Anterior cingulate cortex (tissue), 58 donors: ENCODE results near the gene RUNX2.

ENCODE experiments used
- DNase-seq, 58 donors: peaks; one replicate each; lab custom pipeline; 2025; lab: John Stamatoyannopoulos, UW

RUNX2 gene

DNA sequence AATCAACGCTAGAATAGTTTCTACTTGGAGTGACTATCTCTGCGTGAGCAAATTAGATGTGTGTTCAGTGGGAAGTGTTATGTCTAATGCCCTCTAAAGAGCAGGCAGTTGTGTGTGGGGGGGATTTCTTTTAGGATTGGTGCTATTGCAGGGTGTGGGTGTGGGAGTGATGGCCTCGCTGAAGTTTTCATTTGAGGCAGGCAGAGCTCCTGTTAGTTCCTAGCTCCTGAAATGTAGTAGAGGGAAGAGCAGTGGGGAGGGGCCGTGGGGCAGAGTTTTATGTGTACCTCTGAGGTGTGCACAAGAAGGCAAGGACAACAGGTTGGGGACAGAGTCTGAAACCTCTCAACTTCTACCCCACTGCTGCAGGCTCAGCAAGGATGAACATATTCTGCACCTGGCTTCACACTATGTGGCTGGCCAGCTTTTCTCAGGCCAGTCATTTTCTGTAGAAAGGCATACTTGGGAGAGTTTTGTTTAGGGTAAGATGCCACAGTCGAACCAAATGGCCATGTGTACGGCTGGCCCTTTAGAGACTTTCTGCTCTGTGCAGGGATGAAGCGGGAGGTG is 278.8 kb downstream of the RUNX2 start:
- no peak for DNase-seq

DNA sequence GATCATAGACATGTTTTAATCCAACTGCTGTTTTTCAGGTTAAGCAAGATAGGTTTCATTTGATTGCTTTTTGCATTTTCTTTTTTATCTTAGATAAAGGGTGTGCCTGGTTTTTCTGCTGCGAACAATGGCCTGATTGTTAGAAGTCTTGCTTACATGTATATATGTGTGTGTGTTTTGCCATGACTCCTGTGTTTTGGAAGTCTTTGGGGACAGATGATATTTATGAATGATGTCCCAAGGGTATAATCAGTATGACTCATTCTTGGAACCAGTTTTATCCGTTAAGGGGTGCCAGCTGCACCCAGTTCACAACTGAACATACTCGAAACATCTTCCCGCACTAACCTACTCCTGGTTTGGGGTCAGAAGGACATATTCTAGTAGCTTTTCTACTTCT is 279.7 kb downstream of the RUNX2 start:
- no peak for DNase-seq

DNA sequence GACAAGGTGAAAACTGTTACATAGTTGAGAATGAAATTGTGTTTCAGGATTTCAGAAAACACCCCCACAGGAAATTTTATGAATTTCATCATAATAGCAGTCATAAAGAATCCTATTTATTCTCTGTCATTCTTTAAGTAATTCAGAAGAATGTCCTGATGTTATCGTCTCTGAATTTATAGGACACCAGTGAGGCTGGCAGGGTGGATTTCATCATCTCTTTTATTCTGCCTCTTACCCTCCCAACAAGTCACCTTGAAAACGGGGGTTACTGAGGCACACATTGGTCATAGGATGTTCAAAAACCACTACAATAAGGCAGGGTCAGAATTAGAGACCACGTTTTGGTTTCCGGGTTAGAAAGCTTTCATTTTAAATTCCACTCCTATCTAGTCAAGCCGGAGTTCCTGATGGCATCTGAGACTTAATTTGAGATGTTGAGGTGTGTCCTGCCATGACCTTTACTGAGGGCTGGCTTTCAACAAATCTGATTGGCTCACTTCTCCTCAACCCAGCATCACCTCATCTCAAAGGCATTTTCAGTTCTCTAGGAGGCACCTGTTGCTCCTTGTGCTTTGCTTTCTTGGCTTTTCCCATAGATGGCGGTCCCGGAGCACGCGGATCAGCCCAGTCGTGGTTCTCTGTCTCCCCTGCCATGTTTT is 280.3 kb downstream of the RUNX2 start:
- no peak for DNase-seq

DNA sequence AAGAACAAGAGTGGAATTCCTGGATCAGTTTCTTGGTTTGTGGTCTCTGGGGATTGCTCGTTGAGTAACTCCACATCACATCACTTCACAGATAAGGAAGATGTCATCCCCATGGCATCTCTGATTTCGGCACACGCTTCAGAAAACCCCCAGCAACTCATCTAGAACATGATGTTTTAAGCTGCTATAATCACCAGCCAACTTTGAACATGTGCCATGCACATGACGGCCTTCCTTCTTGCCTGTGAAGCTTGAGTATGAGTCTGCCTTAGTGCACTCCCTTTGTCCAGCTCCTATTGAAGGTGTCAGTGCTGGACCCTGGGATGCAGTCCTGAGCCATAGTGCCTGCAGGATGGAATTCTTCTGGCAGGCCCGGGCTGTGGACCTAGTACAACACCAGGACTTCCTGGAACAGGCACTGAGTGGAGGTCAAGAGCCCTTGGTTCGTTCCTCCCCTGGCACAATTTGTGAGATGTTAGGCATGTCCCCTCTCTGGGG is 281.1 kb downstream of the RUNX2 start:
- DNase-seq, result no peak

DNA sequence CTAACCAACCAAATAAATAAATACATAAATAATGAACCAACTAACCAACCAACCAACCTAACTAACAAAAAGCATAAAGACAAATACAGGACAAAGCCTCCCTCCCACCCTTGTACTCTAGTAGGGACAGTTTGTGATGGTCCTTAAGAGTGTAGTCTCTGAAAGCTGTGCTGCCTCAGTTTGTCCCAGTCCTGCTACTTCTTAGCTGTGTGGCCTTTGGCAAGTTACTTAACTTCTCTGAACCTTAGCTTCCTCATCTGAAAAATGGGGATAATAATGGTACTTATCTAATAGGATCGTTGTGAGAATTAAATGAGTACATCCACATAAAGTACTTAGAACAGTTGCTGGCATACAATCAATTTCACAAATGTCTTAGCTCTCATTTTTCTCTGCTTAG is 282.2 kb downstream of the RUNX2 start:
- no peak for DNase-seq

DNA sequence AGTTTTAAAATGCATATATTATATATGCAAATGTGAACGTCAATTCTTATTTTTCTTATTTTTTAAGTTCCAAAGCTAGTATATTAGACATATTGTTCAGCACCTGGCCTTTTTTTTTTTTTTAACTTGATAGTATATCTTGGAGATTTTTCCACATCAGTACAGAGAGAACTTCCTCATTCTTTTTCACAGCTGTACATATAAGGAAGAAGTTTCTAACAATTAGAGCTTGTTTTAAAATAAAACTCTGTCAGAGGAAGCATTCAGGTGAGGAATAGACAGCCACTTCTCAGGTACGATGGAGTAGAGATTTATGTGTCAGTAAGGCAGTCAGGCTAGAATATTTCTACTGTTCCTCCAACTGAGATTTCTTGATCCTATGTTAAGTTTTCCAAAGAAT is 282.7 kb downstream of the RUNX2 start:
- no peak for DNase-seq

DNA sequence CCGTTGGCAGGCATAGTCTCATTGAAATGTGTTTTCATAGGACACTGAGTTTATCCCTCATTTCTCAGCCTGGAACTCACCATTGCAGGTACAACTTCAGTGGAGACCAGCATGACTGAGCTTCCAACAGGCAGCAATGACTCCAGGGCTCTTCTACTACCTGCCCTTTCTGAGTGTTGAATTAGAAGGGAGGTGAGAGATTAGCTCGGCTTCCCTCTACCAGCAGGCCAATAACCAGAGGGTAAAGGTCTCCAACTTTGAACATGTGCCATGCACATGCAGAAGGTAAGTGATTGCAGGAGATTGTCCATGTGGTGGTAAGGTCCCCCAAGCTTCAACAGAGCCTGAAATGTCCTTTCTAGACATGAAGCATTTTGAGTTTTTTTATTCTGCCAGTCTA is 283.4 kb downstream of the RUNX2 start:
- DNase-seq, result no peak

DNA sequence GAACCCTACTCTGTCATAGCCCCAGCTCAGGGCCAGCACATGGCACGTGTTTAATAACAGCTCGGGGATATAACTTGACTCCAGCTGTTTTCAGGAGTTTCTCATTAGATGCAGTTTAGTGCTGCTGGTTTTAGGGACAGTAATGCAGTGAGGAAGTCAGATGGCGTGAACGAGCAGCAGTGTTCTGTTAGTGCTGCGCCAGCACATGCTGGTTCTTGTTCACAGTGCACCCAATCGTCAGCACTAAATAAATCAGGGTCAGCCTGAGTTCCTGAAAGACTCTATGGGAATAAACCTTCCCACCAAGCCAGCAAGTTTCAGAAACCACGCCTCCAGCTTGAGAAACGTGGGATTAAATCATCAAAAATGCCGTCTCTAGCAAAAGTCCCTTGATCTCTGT is 285.5 kb downstream of the RUNX2 start:
- DNase-seq, result peak in 19 of 58 donors; percentile 1 to 42 (median 6)

DNA sequence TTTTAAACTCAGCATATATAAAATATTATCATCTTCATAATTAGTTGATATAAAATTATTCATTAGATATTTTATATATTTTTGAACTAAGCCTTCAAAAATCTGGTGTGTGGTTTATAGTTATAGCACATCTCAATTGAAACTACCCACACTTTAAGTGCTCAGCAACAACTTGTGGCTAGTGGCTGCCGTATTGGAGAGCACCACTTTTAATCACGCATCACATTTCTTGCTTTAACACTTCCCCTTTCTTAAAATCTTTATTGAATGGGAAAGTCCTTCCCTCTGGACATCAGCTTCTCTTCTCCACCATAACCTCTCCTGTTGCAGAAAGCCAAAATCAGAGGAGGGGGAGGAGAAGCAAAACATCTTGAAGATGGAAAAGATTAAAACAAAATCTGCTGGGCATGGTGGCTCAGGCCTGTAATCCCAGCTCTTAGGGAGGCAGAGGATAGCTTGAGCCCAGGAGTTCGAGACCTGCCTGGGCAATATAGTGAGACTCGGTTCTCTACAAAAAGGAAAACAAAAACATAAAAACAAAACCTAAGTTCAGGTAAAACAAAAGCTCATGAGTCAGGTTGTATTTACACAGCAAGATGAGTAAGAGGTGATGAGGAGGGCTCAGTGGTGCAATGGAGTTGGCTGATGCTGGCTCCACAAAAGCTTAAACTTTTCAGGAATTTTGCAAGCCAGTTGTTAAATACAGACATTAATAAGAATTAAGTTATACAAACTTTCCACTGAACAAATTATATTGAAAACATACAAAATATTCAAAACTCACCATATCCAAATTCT is 286.6 kb downstream of the RUNX2 start:
- no peak for DNase-seq

DNA sequence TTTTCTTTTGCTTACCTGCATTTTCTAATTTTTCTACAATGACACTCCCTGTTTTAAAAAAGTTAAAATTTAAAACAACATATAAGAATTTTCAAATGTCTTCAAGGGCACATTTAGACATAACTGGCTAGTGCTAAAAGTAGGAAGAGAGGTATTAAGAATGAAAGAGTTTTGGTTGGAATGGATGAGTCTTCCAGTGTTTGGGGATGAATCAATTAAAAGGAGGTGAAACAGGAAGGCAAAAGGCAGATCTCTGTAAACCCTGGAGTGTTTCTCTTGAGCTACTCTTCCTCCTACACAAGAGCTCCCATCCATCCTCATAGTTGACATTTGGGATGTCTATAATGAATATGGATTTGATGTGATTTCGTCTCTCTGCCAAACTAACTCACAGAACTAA is 288.1 kb downstream of the RUNX2 start:
- no peak for DNase-seq

DNA sequence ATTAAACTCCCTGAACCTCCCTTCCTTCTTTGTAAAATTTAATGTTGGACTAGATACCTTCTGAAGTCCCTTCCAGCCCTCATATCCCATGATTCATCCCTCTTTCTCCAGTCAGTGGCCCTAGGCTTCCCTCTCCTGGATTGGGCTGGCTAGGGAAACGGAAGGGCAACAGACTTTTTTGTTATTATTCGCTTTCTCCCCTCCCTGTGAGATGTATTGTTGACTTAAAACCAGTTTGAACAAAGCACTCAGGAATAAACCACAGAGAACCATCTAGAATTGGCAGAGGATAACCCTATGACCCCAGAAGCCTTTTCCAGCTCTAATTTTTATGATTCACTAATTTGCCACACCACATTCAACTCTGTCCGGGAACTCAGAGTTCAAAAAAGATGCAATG is 289.3 kb downstream of the RUNX2 start:
- DNase-seq, result no peak

DNA sequence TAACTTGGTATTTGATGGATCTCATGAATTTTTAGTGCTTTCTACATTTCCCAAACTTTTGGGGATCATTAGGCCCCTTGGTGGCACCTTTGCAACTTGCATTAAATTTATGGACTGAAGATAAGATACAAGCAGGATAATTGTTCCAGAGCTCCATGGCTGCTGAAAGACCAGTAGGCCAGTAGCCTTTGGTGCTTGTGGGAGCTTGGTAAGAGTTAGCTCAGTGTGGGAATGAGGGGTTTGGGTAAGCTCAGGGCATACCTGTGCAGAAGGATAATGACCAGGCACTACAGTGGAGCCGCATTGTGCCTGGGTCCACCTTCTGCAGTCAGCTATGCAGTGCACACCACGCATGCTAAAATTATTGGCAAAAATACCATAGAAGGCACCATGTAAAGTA is 290.1 kb downstream of the RUNX2 start:
- DNase-seq, result no peak

DNA sequence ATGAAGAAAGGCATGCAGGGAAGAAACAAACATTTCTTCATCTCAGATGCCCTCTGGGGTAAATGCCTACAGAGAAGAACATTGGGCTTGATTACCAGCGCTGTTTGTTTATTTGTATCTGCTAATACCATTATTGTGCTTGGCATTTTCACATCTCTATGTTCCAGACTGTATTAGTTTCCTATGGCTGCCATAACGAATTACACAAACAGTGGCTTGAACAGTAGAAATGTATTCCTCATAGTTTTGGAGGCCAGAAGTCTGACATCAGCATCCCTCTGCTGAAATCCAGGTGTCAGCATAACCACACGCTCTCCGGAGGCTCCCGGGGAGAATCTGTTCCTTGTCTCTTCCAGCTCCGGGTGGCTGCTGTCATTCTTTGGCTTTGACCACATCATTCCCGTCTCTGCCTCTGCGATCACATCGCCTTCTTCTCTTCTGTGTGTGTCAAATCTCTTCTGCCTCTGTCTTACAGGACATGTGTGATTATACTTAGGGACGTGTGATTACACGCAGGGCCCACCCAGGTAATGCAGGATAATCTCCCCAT is 291.2 kb downstream of the RUNX2 start:
- no peak for DNase-seq

DNA sequence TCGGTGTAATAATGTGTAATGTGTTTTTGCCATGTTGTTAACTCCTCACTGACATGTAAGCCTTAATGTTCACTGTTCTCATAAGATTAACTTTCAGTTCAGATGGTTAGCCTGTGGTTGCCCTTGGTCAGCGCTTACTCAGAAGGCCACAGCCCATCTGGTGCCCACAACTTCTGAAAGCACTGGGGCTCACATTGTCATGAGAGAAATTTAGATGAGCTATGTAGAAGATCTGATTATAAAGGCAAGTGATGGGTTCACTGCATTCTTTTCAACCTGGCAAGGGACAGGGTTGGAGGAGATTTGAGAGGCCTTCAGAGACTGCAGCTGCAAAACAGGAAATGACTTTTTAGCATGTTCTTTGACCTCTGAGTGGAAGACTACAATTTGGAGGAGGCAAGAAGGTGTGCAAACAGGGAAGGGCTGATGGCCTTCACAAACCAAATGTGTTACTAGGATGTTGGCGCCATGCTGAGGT is 291.9 kb downstream of the RUNX2 start:
- no peak for DNase-seq

DNA sequence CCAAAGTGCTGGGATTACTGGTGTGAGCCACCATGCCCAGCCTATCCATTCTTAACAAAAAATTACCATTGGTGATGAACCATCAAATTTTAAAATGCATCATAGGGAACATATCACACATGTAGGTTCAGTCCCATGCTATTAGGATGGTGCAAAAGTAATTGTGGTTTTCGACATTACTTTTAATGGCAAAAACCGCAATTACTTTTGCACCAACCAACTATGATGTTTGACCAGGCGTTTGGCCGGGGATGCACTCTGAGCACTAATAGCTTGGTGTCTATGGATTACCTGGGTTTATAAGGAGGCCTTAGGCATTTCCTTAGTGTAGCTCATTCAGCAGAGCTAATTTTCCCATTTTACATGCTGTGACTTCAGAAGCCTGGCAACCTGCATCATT is 296.1 kb downstream of the RUNX2 start:
- DNase-seq, result no peak

DNA sequence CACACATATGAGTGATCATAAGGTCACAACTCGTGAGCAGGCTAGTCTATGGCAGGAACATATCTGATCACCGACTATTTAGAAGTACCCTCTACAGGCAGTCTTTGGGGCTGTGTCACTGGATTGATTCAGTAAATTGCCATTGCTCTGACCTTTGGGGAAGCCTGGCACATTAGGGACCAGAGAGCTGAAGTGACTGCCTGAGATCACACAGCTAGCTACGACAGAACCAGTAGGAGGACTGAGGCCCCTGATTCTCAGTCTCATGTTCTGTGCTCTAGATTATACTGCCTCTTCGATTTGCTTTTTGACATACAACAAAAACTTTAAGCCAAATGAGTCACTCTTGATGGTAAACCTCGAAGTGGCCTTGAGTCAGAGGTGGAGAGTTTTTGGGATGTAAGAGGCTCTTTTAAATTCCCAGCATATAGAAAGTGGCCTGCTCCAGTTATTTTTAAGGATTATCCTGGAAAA is 297.1 kb downstream of the RUNX2 start:
- DNase-seq, result no peak

DNA sequence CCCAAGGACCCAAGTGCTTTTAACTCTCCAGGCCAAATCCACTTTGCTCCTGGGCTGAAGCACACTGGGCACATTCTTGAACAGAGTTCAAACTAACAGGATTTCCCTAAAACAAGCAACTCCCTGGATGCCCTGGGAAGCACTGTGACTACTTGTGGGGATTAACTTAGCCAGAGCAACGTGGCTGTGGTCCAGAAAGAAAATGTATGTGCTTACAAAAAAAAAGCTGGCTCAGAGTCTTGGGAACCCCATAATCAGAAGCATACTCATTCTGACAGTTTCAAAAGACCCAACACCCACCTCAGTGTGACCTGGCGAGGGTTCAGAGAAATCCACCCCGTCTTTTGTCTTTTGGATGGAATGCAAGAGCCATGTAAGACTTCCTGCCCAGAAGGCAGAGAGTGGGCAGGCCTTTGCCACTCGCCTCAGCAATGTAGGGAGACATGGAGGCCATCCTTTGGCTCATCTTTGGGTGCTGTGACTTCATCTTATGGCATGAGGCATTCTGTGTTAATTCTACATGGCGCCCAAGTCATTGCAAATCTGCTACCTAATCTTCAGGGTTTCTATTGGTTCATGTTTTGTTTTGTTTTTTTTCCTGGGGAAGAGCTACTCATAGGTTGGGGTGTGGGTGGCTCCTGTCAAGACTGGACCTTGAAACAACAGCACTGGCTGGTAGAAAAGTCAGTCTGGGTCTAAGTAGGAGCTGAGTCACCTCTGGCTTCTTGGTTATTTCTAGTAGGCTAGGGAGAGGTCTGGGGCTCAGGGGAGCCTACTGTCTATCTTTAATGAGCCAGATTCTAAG is 298.2 kb downstream of the RUNX2 start:
- no peak for DNase-seq

DNA sequence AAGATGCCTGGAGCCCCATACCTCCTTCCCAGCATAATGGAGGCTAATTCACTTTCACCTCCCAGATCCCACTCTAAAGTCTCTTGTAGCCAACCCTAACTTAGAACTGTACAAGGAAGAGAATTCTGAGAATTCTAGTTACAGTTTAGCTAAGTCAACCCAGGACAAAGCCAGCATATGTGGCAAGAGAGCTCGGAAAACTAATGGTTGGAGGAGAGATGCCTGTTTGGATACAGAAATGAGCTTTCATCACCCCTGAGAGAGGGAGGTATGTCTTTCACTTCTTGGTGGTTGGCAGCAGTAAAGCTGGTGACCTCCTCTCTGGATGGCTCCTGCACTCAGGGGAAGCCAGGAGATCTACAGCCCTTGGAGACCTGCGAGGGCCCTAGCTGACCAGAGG is 302.2 kb downstream of the RUNX2 start:
- no peak for DNase-seq

DNA sequence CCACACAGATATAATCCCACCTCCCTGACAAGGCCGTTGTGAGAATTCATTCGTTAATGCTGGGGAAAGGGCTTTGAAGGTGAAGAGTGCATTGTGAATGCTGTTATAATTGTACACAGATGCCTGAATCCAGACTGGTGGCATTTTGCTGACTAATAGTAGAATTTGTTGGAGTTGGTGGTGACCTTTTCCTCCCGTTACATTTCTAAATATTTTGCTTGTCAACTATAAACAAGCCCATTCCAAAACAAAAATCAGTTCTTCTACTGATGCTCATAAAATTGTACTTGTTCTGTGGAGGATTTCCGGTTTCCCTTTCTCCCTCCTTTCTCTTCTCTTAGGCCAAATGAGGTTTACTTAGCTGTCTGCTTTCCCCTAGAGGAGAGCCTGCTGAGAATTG is 302.7 kb downstream of the RUNX2 start:
- no peak for DNase-seq

DNA sequence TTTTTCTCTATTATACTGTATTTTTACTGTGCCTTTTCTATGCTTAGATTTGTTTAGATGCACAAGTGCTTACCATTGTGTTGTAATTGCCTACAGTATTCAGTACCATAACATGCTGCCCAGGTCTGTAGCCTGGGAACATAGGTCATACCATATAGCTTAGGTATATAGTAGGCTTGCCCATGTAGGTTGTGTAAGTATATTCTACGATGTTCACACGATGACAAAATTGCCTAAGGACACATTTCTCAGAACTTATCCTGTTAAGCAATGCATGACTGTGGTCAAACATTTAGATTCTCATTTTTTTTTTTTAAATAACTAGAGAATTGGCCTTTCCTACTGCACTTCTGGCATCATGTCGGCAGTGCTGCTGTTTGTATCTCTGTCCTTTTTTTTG is 303.3 kb downstream of the RUNX2 start:
- DNase-seq, result no peak
